ENCODE results near the gene TM9SF3.

TM9SF3 gene

GRCh38 chr10:96586419-96587263 is at the start of gene TM9SF3:
TM9SF3 (minus strand) TSS chr10:96587012; CDS start chr10:96586835, 177 bp downstream.
- Mint-ChIP-seq H3K9me3 (no peaks in the 10 kb centered on the region), H3K27ac (peak within 1 kb of the TSS; percentile 96), H3K4me3 (peak within 1 kb of the TSS; percentile 92), H3K4me1 (ENCODE audit: low read depth) (peaks cover 43% of the 10 kb centered on the region), H3K27me3 (no peaks in the 10 kb centered on the region), H3K36me3 (ENCODE audit: low read depth) (peaks cover 30% of the 10 kb centered on the region)
- peak; percentile 92 for DNase-seq

- H3K9me3 Mint-ChIP-seq, result no peaks in the 10 kb centered on the region
- H3K4me3 Mint-ChIP-seq, result no peak overlapping the region
- no peak for DNase-seq
- H3K27me3 Mint-ChIP-seq, result no peaks in the 10 kb centered on the region
- peaks cover 1% of the 10 kb centered on the region for H3K4me1 Mint-ChIP-seq (ENCODE audit: low read depth)
- no peaks in the 10 kb centered on the region for H3K36me3 Mint-ChIP-seq (ENCODE audit: low read depth)
- H3K27ac Mint-ChIP-seq, result no peak overlapping the region
These were observed 49.7 kb upstream of the TM9SF3 start for GRCh38 chr10:96636551-96636950.

GRCh38 chr10:96632974-96633710 is 46.3 kb upstream of the TM9SF3 start:
- Mint-ChIP-seq H3K27ac (no peak overlapping the region), H3K4me3 (no peak overlapping the region), H3K36me3 (ENCODE audit: low read depth) (no peaks in the 10 kb centered on the region)

GRCh38 chr10:96627292-96627691 is 40.5 kb upstream of the TM9SF3 start:
- no peaks in the 10 kb centered on the region for H3K9me3 Mint-ChIP-seq
- no peak for DNase-seq
- H3K4me1 Mint-ChIP-seq (ENCODE audit: low read depth), result no peaks in the 10 kb centered on the region
- H3K4me3 Mint-ChIP-seq, result no peak overlapping the region
- no peak overlapping the region for H3K27ac Mint-ChIP-seq
- no peaks in the 10 kb centered on the region for H3K27me3 Mint-ChIP-seq
- peaks cover 2% of the 10 kb centered on the region for H3K36me3 Mint-ChIP-seq (ENCODE audit: low read depth)

More at GRCh38 chr10:96632974-96633710, 46.3 kb upstream of the TM9SF3 start:
- Mint-ChIP-seq H3K9me3 (no peaks in the 10 kb centered on the region), H3K27me3 (no peaks in the 10 kb centered on the region), H3K4me1 (ENCODE audit: low read depth) (no peaks in the 10 kb centered on the region)
- DNase-seq, result no peak

- H3K36me3 Mint-ChIP-seq (ENCODE audit: low read depth), result peaks cover 2% of the 10 kb centered on the region
These were observed 40.0 kb upstream of the TM9SF3 start for GRCh38 chr10:96626795-96627194.

GRCh38 chr10:96625173-96625572 is 38.4 kb upstream of the TM9SF3 start:
- no peak overlapping the region for H3K27ac Mint-ChIP-seq
- no peak overlapping the region for H3K4me3 Mint-ChIP-seq
- H3K4me1 Mint-ChIP-seq (ENCODE audit: low read depth), result no peaks in the 10 kb centered on the region
- no peaks in the 10 kb centered on the region for H3K9me3 Mint-ChIP-seq
- H3K36me3 Mint-ChIP-seq (ENCODE audit: low read depth), result peaks cover 2% of the 10 kb centered on the region
- DNase-seq, result no peak
- H3K27me3 Mint-ChIP-seq, result no peaks in the 10 kb centered on the region

More at GRCh38 chr10:96626795-96627194, 40.0 kb upstream of the TM9SF3 start:
- no peak overlapping the region for H3K27ac Mint-ChIP-seq
- H3K4me3 Mint-ChIP-seq, result no peak overlapping the region
- H3K4me1 Mint-ChIP-seq (ENCODE audit: low read depth), result no peaks in the 10 kb centered on the region
- DNase-seq, result no peak
- no peaks in the 10 kb centered on the region for H3K9me3 Mint-ChIP-seq
- H3K27me3 Mint-ChIP-seq, result no peaks in the 10 kb centered on the region

GRCh38 chr10:96622013-96622787 is 35.4 kb upstream of the TM9SF3 start:
- no peaks in the 10 kb centered on the region for H3K4me1 Mint-ChIP-seq (ENCODE audit: low read depth)
- no peaks in the 10 kb centered on the region for H3K27me3 Mint-ChIP-seq
- no peaks in the 10 kb centered on the region for H3K9me3 Mint-ChIP-seq
- no peak for DNase-seq
- H3K36me3 Mint-ChIP-seq (ENCODE audit: low read depth), result peaks cover 2% of the 10 kb centered on the region
- no peak overlapping the region for H3K4me3 Mint-ChIP-seq
- H3K27ac Mint-ChIP-seq, result no peak overlapping the region

GRCh38 chr10:96619796-96620773 is 33.3 kb upstream of the TM9SF3 start:
- H3K36me3 Mint-ChIP-seq (ENCODE audit: low read depth), result no peaks in the 10 kb centered on the region
- H3K27me3 Mint-ChIP-seq, result no peaks in the 10 kb centered on the region
- H3K4me1 Mint-ChIP-seq (ENCODE audit: low read depth), result no peaks in the 10 kb centered on the region
- H3K4me3 Mint-ChIP-seq, result no peak overlapping the region
- H3K9me3 Mint-ChIP-seq, result no peaks in the 10 kb centered on the region
- DNase-seq, result no peak
- no peak overlapping the region for H3K27ac Mint-ChIP-seq

- H3K4me3 Mint-ChIP-seq, result no peak overlapping the region
- no peaks in the 10 kb centered on the region for H3K36me3 Mint-ChIP-seq (ENCODE audit: low read depth)
- no peak for DNase-seq
- H3K27me3 Mint-ChIP-seq, result no peaks in the 10 kb centered on the region
- H3K27ac Mint-ChIP-seq, result no peak overlapping the region
- no peaks in the 10 kb centered on the region for H3K9me3 Mint-ChIP-seq
- H3K4me1 Mint-ChIP-seq (ENCODE audit: low read depth), result no peaks in the 10 kb centered on the region
These were observed 32.3 kb upstream of the TM9SF3 start for GRCh38 chr10:96619120-96619519.

- H3K9me3 Mint-ChIP-seq, result no peaks in the 10 kb centered on the region
- no peaks in the 10 kb centered on the region for H3K36me3 Mint-ChIP-seq (ENCODE audit: low read depth)
- no peaks in the 10 kb centered on the region for H3K4me1 Mint-ChIP-seq (ENCODE audit: low read depth)
- no peaks in the 10 kb centered on the region for H3K27me3 Mint-ChIP-seq
- no peak overlapping the region for H3K4me3 Mint-ChIP-seq
- no peak for DNase-seq
- no peak overlapping the region for H3K27ac Mint-ChIP-seq
These were observed 31.8 kb upstream of the TM9SF3 start for GRCh38 chr10:96618653-96619052.

GRCh38 chr10:96616961-96617360 is 30.1 kb upstream of the TM9SF3 start:
- Mint-ChIP-seq H3K27ac (no peak overlapping the region), H3K36me3 (ENCODE audit: low read depth) (no peaks in the 10 kb centered on the region)

GRCh38 chr10:96614515-96614914 is 27.7 kb upstream of the TM9SF3 start:
- Mint-ChIP-seq H3K27me3 (no peaks in the 10 kb centered on the region), H3K9me3 (no peaks in the 10 kb centered on the region), H3K4me1 (ENCODE audit: low read depth) (peaks cover 7% of the 10 kb centered on the region), H3K27ac (no peak overlapping the region), H3K4me3 (no peak overlapping the region), H3K36me3 (ENCODE audit: low read depth) (no peaks in the 10 kb centered on the region)
- no peak for DNase-seq

More at GRCh38 chr10:96616961-96617360, 30.1 kb upstream of the TM9SF3 start:
- DNase-seq, result no peak
- no peak overlapping the region for H3K4me3 Mint-ChIP-seq
- no peaks in the 10 kb centered on the region for H3K9me3 Mint-ChIP-seq
- no peaks in the 10 kb centered on the region for H3K4me1 Mint-ChIP-seq (ENCODE audit: low read depth)
- no peaks in the 10 kb centered on the region for H3K27me3 Mint-ChIP-seq

- Mint-ChIP-seq H3K9me3 (no peaks in the 10 kb centered on the region), H3K27ac (no peak overlapping the region), H3K27me3 (no peaks in the 10 kb centered on the region), H3K4me1 (ENCODE audit: low read depth) (peaks cover 7% of the 10 kb centered on the region), H3K36me3 (ENCODE audit: low read depth) (no peaks in the 10 kb centered on the region), H3K4me3 (no peak overlapping the region)
- DNase-seq, result no peak
These were observed 26.8 kb upstream of the TM9SF3 start for GRCh38 chr10:96613576-96613975.

All from activated T-cell treated with anti-CD3 and anti-CD28 coated beads, Interleukin-2, amount 50 U/mL, for 24 hours (primary cell).